Testis (tissue), 2 donors: ENCODE measurements around the gene GRIK4.

Experiments
- POLR2A ChIP-seq: fragments of 450-650 bp; IDR thresholded peaks from one replicate; pipeline ENCODE4 v1.6.1; 2017; ENCODE audit warnings: antibody characterized with exemption, mild to moderate bottlenecking, moderate library complexity
- TF ChIP-seq, protein P1 (sequence below), 3 experiments: fragments of 450-650 bp in 2 of 3; fragments of 200-600 bp in 1 of 3; sonication (generic) in 1 of 3; IDR thresholded peaks; one replicate each; pipeline ENCODE4 v1.5.1; 2016 to 2019; ENCODE audit warnings: antibody characterized with exemption in 3 of 3, mild to moderate bottlenecking in 2 of 3, moderate library complexity in 1 of 3

DNA sequence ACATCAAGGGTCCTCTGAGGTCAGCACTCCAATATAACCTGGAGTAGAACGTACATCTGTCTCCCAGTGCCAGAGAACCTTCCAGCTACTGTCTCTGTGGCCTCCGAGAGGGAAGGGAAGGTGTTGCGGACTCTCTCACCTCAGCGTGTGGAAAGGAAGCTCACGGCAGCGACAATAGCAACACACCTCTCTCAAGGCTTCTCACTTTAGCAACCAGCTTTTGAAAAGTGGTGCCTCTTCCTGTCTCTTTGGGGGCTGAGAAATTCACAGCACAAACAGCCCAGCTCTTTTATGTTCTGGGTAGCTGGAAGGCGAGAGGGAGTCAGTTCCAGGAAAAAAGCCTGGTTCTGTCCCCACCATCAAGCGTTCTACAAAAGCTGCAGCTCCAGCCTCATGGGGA is 355.5 kb downstream of the GRIK4 start:
- TF ChIP-seq, protein P1, sequence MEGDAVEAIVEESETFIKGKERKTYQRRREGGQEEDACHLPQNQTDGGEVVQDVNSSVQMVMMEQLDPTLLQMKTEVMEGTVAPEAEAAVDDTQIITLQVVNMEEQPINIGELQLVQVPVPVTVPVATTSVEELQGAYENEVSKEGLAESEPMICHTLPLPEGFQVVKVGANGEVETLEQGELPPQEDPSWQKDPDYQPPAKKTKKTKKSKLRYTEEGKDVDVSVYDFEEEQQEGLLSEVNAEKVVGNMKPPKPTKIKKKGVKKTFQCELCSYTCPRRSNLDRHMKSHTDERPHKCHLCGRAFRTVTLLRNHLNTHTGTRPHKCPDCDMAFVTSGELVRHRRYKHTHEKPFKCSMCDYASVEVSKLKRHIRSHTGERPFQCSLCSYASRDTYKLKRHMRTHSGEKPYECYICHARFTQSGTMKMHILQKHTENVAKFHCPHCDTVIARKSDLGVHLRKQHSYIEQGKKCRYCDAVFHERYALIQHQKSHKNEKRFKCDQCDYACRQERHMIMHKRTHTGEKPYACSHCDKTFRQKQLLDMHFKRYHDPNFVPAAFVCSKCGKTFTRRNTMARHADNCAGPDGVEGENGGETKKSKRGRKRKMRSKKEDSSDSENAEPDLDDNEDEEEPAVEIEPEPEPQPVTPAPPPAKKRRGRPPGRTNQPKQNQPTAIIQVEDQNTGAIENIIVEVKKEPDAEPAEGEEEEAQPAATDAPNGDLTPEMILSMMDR (IDR thresholded peaks at IDR 0.05), result no peak
- TF ChIP-seq POLR2A, result no peak
